ENCODE results near the gene ZC3H12D.
"Not testable (repeated sequence)": the region's sequence is repeated elsewhere in the genome, so short reads cannot be mapped to it uniquely, and the experiment has no call there.

The ZC3H12D gene

DNA sequence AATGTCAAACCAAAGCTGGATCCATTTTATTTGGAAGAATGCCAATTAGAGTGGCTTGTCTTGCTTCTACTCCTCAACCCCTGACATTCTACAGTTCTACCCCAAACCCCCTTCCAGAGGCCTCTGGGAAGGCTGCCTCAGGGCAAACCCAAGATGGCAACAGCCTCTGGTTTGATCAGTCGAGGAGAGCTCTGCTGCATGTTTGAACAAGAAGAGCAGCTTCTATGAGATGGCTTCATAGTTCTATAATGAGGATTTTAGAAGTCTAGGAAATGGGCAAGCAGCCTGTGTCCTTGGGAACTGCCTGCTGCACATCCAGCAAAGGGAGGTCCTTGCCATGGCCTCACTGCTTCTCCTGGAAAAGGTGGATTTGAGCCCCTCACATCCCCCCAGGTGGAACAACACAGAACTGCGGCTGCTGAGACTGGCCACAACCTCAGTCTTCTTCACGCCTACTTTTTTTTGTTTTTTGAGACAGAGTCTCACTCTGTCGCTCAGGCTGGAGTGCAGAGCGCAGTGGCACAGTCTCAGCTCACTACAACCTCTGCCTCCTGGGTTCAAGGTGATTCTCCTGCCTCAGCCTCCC, 37.9 kb downstream of the ZC3H12D start:
- H3K9ac ChIP-seq: no peak overlapping the region
- H3K4me3 ChIP-seq (ENCODE audit: low read depth, low read length): no peak overlapping the region
- TF ChIP-seq, protein P1, sequence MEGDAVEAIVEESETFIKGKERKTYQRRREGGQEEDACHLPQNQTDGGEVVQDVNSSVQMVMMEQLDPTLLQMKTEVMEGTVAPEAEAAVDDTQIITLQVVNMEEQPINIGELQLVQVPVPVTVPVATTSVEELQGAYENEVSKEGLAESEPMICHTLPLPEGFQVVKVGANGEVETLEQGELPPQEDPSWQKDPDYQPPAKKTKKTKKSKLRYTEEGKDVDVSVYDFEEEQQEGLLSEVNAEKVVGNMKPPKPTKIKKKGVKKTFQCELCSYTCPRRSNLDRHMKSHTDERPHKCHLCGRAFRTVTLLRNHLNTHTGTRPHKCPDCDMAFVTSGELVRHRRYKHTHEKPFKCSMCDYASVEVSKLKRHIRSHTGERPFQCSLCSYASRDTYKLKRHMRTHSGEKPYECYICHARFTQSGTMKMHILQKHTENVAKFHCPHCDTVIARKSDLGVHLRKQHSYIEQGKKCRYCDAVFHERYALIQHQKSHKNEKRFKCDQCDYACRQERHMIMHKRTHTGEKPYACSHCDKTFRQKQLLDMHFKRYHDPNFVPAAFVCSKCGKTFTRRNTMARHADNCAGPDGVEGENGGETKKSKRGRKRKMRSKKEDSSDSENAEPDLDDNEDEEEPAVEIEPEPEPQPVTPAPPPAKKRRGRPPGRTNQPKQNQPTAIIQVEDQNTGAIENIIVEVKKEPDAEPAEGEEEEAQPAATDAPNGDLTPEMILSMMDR (IDR thresholded peaks at IDR 0.05): no peak
- no peak overlapping the region for H3K27ac ChIP-seq
- H2AFZ ChIP-seq: no peak overlapping the region
- H3K4me2 ChIP-seq (ENCODE audit: low read length): no peak overlapping the region
- no peaks in the 10 kb centered on the region for H3K79me2 ChIP-seq
- H3K9me3 ChIP-seq (ENCODE audit: control insufficient read depth, low read length): no peaks in the 10 kb centered on the region
- no peaks in the 10 kb centered on the region for H3K27me3 ChIP-seq (ENCODE audit: control insufficient read depth, insufficient read depth, low read length)
- H3K36me3 ChIP-seq (ENCODE audit: control insufficient read depth, insufficient read depth, low read length): no peaks in the 10 kb centered on the region
- H3K4me1 ChIP-seq: no peaks in the 10 kb centered on the region

DNA sequence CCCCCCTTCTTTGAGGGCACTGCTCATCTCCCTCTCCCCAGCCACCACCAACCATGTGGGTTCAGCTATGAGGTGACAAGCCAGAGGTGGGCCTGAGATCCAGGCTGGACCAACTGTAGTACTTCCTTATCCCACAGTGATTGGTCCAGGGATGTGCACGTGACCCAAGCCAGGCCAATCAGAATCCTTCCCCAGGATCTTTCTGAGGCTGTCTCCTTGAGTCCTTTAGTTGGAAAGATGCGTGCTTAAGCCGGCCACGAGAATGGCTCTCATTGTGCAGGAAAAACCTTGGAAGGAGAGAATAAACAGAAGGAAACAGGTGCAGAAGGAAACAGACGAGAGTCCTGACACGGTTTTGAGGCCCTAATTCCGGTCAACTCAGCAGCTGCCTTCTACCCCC, 39.2 kb downstream of the ZC3H12D start:
- no peak overlapping the region for H3K9ac ChIP-seq
- no peaks in the 10 kb centered on the region for H3K36me3 ChIP-seq (ENCODE audit: control insufficient read depth, insufficient read depth, low read length)
- TF ChIP-seq, protein P1 (IDR thresholded peaks at IDR 0.05): no peak
- H3K27me3 ChIP-seq (ENCODE audit: control insufficient read depth, insufficient read depth, low read length): no peaks in the 10 kb centered on the region
- no peak overlapping the region for H2AFZ ChIP-seq
- H3K9me3 ChIP-seq (ENCODE audit: control insufficient read depth, low read length): no peaks in the 10 kb centered on the region
- no peak overlapping the region for H3K4me2 ChIP-seq (ENCODE audit: low read length)
- H3K27ac ChIP-seq: no peak overlapping the region
- no peaks in the 10 kb centered on the region for H3K4me1 ChIP-seq
- no peaks in the 10 kb centered on the region for H3K79me2 ChIP-seq
- no peak overlapping the region for H3K4me3 ChIP-seq (ENCODE audit: low read depth, low read length)

DNA sequence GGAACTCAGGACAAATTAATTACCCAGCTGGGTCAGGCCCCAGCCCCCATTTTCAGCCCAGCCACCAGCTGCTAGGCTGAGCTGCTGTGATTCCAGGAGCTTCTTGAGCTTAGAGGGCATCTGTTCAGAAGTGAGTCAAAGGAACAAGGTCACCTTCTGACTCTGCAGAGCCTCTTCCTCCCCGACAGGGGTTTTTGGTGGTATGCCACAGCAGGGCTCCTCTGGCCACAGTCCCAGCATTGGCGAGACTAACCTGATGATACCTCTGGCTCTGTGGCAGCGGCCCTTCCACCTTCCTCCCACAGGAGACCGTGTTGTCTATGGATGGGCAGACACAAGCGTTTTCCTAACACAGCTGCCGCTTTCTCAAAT, 39.7 kb downstream of the ZC3H12D start:
- H3K9ac ChIP-seq: no peak overlapping the region
- no peaks in the 10 kb centered on the region for H3K27me3 ChIP-seq (ENCODE audit: control insufficient read depth, insufficient read depth, low read length)
- no peak overlapping the region for H3K4me2 ChIP-seq (ENCODE audit: low read length)
- H3K79me2 ChIP-seq: no peaks in the 10 kb centered on the region
- no peak overlapping the region for H2AFZ ChIP-seq
- no peaks in the 10 kb centered on the region for H3K4me1 ChIP-seq
- H3K27ac ChIP-seq: no peak overlapping the region
- H3K9me3 ChIP-seq (ENCODE audit: control insufficient read depth, low read length): no peaks in the 10 kb centered on the region
- H3K4me3 ChIP-seq (ENCODE audit: low read depth, low read length): no peak overlapping the region
- no peaks in the 10 kb centered on the region for H3K36me3 ChIP-seq (ENCODE audit: control insufficient read depth, insufficient read depth, low read length)
- TF ChIP-seq, protein P1 (IDR thresholded peaks at IDR 0.05): no peak

DNA sequence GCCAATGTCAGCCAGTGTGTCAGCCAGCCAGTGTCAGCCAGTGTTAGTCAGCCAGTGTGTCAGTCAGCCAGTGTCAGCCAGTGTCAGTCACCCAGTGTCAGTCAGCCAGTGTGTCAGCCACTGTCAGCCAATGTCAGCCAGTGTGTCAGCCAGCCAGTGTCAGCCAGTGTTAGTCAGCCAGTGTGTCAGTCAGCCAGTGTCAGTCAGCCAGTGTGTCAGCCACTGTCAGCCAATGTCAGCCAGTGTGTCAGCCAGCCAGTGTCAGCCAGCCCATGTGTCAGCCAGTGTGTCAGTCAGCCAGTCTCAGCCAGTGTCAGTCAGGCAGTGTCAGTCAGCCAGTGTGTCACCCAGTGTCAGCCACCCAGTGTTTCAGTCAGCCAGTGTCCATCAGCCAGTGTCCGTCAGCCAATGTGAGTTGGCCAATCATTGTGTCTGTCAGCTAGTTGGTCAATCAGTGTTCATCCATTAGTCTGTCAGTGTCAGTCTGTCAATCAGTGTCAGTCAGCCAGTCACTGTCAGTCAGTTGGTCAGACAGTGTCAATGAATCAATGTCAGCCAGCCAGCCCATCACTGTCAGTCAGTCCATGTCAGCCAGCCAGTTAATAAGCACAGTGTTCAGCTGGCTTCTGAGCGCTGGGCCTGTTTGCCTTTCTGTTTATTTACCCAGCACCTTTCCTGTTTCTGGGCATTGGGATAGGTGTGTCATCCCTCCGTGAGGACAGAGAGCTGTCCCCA, 40.3 kb downstream of the ZC3H12D start:
- H3K4me1 ChIP-seq; H3K79me2 ChIP-seq; H3K27ac ChIP-seq; H2AFZ ChIP-seq; H3K9ac ChIP-seq; H3K9me3 ChIP-seq (ENCODE audit: control insufficient read depth, low read length); H3K36me3 ChIP-seq (ENCODE audit: control insufficient read depth, insufficient read depth, low read length); H3K4me2 ChIP-seq (ENCODE audit: low read length); H3K4me3 ChIP-seq (ENCODE audit: low read depth, low read length); H3K27me3 ChIP-seq (ENCODE audit: control insufficient read depth, insufficient read depth, low read length): not testable (repeated sequence)

DNA sequence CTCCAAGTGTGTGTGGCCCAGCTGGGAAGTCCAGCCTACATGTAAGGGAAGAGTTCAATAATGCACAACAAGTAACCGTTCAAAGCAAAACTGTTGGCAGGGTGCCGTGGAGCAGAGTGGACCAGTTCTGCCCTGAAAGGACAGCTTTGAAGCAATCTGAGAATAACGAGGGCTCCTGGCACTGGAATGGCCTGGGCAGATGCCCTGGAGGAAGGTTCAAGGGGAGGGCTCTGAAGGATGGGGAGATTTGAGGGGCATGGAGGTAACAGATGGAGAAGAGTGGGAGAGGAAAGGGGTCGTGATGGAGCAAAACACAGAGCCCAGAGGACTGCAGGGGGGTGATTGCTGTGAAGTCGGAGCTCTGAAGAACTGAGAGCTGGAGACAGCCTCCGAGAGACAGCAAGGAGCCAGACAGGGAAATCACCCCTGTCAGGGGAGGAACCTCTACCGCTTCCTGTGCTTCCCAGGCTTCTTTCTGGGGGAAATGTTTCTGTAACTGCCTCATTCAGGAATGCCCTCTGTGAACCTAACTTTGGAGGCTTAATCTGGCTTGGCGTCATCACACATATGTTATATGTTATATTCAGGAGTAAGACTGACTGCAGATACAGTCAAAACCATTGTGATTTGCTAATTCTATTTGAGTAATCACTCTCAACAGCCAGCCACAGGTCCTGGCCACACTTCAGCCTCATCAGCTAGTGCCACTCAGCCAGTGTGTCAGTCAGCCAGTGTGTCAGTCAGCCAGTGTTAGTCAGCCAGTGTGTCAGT, 41.2 kb downstream of the ZC3H12D start:
- Histone ChIP-seq H2AFZ (no peak overlapping the region), H3K79me2 (no peaks in the 10 kb centered on the region), H3K27ac (no peak overlapping the region), H3K9ac (no peak overlapping the region), H3K4me1 (no peaks in the 10 kb centered on the region), H3K9me3 (ENCODE audit: control insufficient read depth, low read length) (no peaks in the 10 kb centered on the region), H3K27me3 (ENCODE audit: control insufficient read depth, insufficient read depth, low read length) (no peaks in the 10 kb centered on the region), H3K4me2 (ENCODE audit: low read length) (no peak overlapping the region), H3K4me3 (ENCODE audit: low read depth, low read length) (no peak overlapping the region), H3K36me3 (ENCODE audit: control insufficient read depth, insufficient read depth, low read length) (no peaks in the 10 kb centered on the region)
- TF ChIP-seq, protein P1 (IDR thresholded peaks at IDR 0.05): no peak

Data from parathyroid adenoma (tissue), 2 donors.